SIG-M5 (cell line): ENCODE data around the gene KIRREL1.

Source experiments
- DNase-seq: peaks from one replicate; lab custom pipeline; 2025; lab: John Stamatoyannopoulos, UW

KIRREL1 gene

GRCh38 chr1:158076441-158076840, 83.0 kb downstream of the KIRREL1 start:
- DNase-seq = no peak

GRCh38 chr1:158077411-158078256, 84.2 kb downstream of the KIRREL1 start:
- no peak for DNase-seq

GRCh38 chr1:158078569-158079080, 85.2 kb downstream of the KIRREL1 start:
- no peak for DNase-seq

GRCh38 chr1:158080066-158080465, 86.6 kb downstream of the KIRREL1 start:
- DNase-seq = no peak

- DNase-seq = no peak
Observed at GRCh38 chr1:158084336-158084735, 90.9 kb downstream of the KIRREL1 start.

- no peak for DNase-seq
Observed at GRCh38 chr1:158084747-158085146, 91.3 kb downstream of the KIRREL1 start.

- no peak for DNase-seq
Observed at GRCh38 chr1:158087320-158087927, 94.0 kb downstream of the KIRREL1 start.

- DNase-seq = no peak
Observed at GRCh38 chr1:158089476-158089875, 96.0 kb downstream of the KIRREL1 start.

GRCh38 chr1:158089925-158090637, 96.6 kb downstream of the KIRREL1 start:
- DNase-seq = no peak

GRCh38 chr1:158093376-158093775, 99.9 kb downstream of the KIRREL1 start:
- no peak for DNase-seq

- no peak for DNase-seq
Observed at GRCh38 chr1:158094571-158094970, 101.1 kb downstream of the KIRREL1 start.

- DNase-seq = no peak
Observed at GRCh38 chr1:158095737-158096335, 102.4 kb downstream of the KIRREL1 start.

GRCh38 chr1:158098256-158098655, 104.8 kb downstream of the KIRREL1 start:
- no peak for DNase-seq

GRCh38 chr1:158099185-158099584, 105.7 kb downstream of the KIRREL1 start:
- DNase-seq = no peak

- no peak for DNase-seq
Observed at GRCh38 chr1:158100498-158100897, 107.1 kb downstream of the KIRREL1 start.

GRCh38 chr1:158101455-158101854, 108.0 kb downstream of the KIRREL1 start:
- no peak for DNase-seq

- DNase-seq = no peak
Observed at GRCh38 chr1:158101927-158102326, 108.5 kb downstream of the KIRREL1 start.

GRCh38 chr1:158102881-158103674, 109.6 kb downstream of the KIRREL1 start:
- DNase-seq = no peak

GRCh38 chr1:158103861-158104522, 110.5 kb downstream of the KIRREL1 start:
- DNase-seq = no peak

GRCh38 chr1:158104891-158105290, 111.4 kb downstream of the KIRREL1 start:
- DNase-seq = no peak
